ENCODE measurements around the gene LPO.

DNA sequence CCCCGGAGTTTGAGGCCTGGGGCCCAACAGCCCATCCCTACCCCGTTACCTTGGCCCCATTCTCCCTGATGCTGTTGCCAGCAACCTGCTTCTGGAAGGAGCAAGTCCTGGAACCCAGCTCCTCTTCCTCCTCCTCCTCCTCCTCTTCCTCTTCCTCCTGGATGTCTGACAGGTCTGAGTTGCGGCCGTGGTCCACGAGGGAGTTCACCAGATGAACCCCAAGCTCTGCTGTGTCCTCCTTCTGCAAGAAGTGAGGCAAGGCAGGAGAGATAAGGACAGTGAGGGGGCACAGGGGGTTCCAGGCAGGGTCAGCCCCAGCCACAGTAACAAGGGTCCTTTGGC lies 71.5 kb downstream of the LPO start:
- TF ChIP-seq, protein P1, sequence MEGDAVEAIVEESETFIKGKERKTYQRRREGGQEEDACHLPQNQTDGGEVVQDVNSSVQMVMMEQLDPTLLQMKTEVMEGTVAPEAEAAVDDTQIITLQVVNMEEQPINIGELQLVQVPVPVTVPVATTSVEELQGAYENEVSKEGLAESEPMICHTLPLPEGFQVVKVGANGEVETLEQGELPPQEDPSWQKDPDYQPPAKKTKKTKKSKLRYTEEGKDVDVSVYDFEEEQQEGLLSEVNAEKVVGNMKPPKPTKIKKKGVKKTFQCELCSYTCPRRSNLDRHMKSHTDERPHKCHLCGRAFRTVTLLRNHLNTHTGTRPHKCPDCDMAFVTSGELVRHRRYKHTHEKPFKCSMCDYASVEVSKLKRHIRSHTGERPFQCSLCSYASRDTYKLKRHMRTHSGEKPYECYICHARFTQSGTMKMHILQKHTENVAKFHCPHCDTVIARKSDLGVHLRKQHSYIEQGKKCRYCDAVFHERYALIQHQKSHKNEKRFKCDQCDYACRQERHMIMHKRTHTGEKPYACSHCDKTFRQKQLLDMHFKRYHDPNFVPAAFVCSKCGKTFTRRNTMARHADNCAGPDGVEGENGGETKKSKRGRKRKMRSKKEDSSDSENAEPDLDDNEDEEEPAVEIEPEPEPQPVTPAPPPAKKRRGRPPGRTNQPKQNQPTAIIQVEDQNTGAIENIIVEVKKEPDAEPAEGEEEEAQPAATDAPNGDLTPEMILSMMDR (conservative IDR thresholded peaks at IDR 0.05): no peak
- no peak for TF ChIP-seq ZFX (IDR thresholded peaks at IDR 0.05)

All from C4-2B (cell line).